Measurements from ENCODE around the gene TEX54.

DNA sequence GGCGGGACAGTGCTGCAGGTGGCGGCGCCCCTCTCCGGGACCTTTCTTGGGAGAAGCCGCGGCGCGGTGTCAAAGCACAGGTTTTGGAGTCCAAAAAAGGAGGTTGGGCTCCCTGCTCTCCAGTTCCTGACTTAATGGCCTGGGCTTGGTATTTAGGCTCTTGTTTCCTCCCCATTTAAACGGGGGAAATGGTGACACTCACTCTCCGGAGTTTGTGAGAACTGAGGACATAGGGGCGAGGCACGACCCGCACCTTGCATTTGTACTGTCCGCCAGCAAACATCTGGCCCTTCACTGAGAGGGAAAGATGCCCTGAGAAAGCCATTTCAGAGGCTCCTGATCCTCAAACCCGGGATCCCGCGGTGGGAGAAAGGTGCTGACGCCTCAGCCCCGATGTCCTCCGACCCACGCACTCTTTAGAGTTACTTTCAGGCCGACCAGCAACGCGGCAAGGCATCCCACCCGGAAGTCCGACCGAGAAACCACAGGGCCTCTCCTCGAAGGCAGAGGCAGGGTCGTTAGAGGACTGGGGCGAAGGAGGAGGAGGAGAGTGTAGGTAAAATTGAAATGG lies 9.6 kb upstream of the TEX54 start:
- TF ChIP-seq, protein P1, sequence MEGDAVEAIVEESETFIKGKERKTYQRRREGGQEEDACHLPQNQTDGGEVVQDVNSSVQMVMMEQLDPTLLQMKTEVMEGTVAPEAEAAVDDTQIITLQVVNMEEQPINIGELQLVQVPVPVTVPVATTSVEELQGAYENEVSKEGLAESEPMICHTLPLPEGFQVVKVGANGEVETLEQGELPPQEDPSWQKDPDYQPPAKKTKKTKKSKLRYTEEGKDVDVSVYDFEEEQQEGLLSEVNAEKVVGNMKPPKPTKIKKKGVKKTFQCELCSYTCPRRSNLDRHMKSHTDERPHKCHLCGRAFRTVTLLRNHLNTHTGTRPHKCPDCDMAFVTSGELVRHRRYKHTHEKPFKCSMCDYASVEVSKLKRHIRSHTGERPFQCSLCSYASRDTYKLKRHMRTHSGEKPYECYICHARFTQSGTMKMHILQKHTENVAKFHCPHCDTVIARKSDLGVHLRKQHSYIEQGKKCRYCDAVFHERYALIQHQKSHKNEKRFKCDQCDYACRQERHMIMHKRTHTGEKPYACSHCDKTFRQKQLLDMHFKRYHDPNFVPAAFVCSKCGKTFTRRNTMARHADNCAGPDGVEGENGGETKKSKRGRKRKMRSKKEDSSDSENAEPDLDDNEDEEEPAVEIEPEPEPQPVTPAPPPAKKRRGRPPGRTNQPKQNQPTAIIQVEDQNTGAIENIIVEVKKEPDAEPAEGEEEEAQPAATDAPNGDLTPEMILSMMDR (IDR thresholded peaks at IDR 0.05; ENCODE audit: low read length) = no peak
- TF ChIP-seq EZH2 (IDR thresholded peaks at IDR 0.05; ENCODE audit: borderline replicate concordance, low read length) = no peak

Data from OCI-LY1 (cell line).